Suprapubic skin (tissue), 4 donors: ENCODE data around the gene TANK. TPM values are rescaled to one million over a fixed set of nuclear protein-coding genes. Genes with fewer than 3 reads are reported as not detected.

Source experiments
- DNase-seq, 2 donors: peaks; one replicate each; pipeline ENCODE4 v3.0.0-alpha.2; 2019; ENCODE audit warnings: low spot score in 2 of 2
- H3K27ac ChIP-seq: fragments of 200-600 bp; sonication (generic); one replicate; pipeline ENCODE4 v1.5.1; 2019
- H3K27me3 ChIP-seq: fragments of 200-600 bp; sonication (generic); one replicate; pipeline ENCODE4 v1.5.1; 2019
- H3K36me3 ChIP-seq: fragments of 200-600 bp; sonication (generic); one replicate; pipeline ENCODE4 v1.5.1; 2019
- H3K4me1 ChIP-seq: fragments of 200-600 bp; sonication (generic); one replicate; pipeline ENCODE4 v1.5.1; 2019
- H3K4me3 ChIP-seq: fragments of 200-600 bp; sonication (generic); one replicate; pipeline ENCODE4 v1.5.1; 2019; ENCODE audit warnings: mild to moderate bottlenecking
- H3K9me3 ChIP-seq: fragments of 200-600 bp; sonication (generic); one replicate; pipeline ENCODE4 v1.5.1; 2019
- CTCF ChIP-seq, 2 donors: fragments of 200-600 bp in 1 of 2; fragments of 450-650 bp in 1 of 2; sonication (generic) in 1 of 2; IDR thresholded peaks; one replicate each; pipeline ENCODE4 v1.5.1; 2016 to 2019; ENCODE audit warnings: antibody characterized with exemption in 2 of 2, mild to moderate bottlenecking in 1 of 2, moderate library complexity in 1 of 2
- EP300 ChIP-seq: sonication (generic); formaldehyde crosslinking; IDR thresholded peaks from one replicate; pipeline ENCODE4 v1.6.1; 2017; ENCODE audit warnings: antibody characterized with exemption
- POLR2A ChIP-seq, 2 donors: fragments of 450-650 bp; IDR thresholded peaks; one replicate each; pipeline ENCODE4 v1.6.1; 2017; ENCODE audit warnings: antibody characterized with exemption in 2 of 2, mild to moderate bottlenecking in 2 of 2, moderate library complexity in 2 of 2
- POLR2AphosphoS5 ChIP-seq, 3 donors: sonication (generic); formaldehyde crosslinking; IDR thresholded peaks; one replicate each; pipeline ENCODE4 v1.6.1; 2017; ENCODE audit warnings: antibody characterized with exemption in 3 of 3
- WGBS: methylation state at CpG from one replicate; pipeline ENCODE4 v1.1.5; 2018; 5-methylcytosine and 5-hydroxymethylcytosine counted together
- total RNA-seq, 4 donors: library from RNA; depleted of rRNA; stranded (reverse); fragments of >200 nt; gene quantifications; one replicate each; pipeline ENCODE4 v1.1.0, GENCODE V29; 2016

Gene TANK
- total RNA-seq = 100 to 1,000 TPM in 1 of 4 donors, 10 to 100 TPM in 3; 68.5 to 116 (median 81.7) TPM

DNA sequence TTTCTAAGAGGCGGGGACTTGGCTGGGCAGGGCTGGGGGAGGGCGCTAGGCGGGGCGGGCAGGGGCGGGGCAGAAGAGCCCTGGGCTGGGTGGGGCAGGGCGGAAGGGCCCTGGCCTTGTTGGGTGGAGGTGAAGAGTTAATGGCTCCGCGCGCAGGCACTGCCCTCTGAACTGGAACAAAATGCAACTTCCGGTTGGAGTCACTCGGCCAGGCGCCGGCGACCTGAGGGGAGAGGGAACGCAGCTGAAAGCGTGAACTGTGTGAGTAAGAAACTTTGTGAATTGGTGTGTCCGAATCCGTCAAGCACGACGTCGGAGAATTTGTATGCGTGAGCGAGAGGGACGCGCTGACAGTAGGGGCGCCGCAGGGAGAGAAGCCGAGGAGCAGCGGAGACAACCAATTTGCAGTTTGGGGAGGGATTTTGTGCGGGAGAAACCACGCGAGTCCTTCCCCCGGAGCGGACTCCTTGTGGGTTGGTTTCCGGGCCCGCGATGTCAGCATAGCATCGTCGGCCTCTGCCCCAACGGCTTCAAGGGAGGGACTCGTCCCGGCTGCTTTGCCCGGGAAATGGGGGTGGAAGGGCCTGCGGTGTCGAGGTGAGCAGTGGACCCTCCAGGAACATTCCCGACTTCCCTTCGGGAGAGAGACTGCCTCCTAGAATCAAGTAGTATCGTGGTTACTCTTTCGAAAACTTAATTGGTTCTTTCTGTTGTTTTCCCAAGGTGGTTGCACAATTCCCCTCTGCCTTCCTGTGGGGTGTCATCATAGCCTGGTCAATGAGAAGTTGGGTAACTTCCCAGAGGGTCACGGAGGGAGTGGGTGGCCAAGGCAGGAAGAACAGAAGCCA, at the start of gene TANK:
Gene TANK (plus strand): TSS at position 203 of the 848 bp plus-strand sequence. CDS start 19,235 bp downstream, outside the sequence.
- no peaks in the 10 kb centered on the region for H3K9me3 ChIP-seq
- H3K27me3 ChIP-seq = no peaks in the 10 kb centered on the region
- H3K4me1 ChIP-seq = peaks cover 45% of the 10 kb centered on the region
- DNase-seq = peak; percentile 95 to 96
- WGBS = under 1% methylated on average over 48 of the region's 50 CpGs
- peaks cover 4% of the 10 kb centered on the region for H3K36me3 ChIP-seq
- TF ChIP-seq CTCF (IDR thresholded peaks at IDR 0.05) = no peak
- no peak for TF ChIP-seq EP300
- TF ChIP-seq POLR2A (IDR thresholded peaks at IDR 0.05) = peak; percentile 92 to 98
- peak; percentile 98 to 99 (median 99) for TF ChIP-seq POLR2AphosphoS5 (IDR thresholded peaks at IDR 0.05)
- H3K4me3 ChIP-seq = peak within 1 kb of the TSS; percentile 91
- peak within 1 kb of the TSS; percentile 99 for H3K27ac ChIP-seq

- H3K4me3 ChIP-seq = no peak overlapping the region
- no peaks in the 10 kb centered on the region for H3K36me3 ChIP-seq
- no peaks in the 10 kb centered on the region for H3K27me3 ChIP-seq
- H3K4me1 ChIP-seq = peaks cover 7% of the 10 kb centered on the region
- H3K27ac ChIP-seq = no peak overlapping the region
- TF ChIP-seq POLR2A (IDR thresholded peaks at IDR 0.05) (no peak), EP300 (no peak), CTCF (IDR thresholded peaks at IDR 0.05) (no peak), POLR2AphosphoS5 (IDR thresholded peaks at IDR 0.05) (no peak)
- WGBS = 57% methylated on average over 2 of the region's 2 CpGs
- no peaks in the 10 kb centered on the region for H3K9me3 ChIP-seq
- DNase-seq = no peak
These were observed 48.7 kb upstream of the TANK start for GRCh38 chr2:161111531-161111930.

DNA sequence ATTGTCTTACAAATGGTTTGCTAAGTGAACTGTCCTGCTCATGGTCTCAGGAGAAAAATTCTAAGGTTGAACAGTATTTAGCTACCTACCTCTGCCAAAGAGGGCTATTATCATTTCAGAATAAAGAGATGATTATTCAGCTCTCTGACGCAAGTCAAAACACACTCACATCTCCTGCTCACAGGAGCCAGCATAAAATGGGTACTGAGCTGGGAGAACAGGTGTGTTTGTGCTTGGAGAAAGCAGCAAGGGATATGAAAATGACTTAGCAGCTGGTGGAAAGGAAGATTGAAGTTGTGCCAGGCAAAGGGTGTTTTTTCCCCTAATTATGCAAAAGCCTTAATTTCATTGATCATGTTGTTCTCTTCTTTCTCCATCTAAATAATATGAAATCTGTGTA, 47.3 kb upstream of the TANK start:
- Histone ChIP-seq H3K36me3 (no peaks in the 10 kb centered on the region), H3K27ac (no peak overlapping the region), H3K9me3 (no peaks in the 10 kb centered on the region), H3K27me3 (no peaks in the 10 kb centered on the region), H3K4me1 (peaks cover 7% of the 10 kb centered on the region), H3K4me3 (no peak overlapping the region)
- TF ChIP-seq POLR2AphosphoS5 (IDR thresholded peaks at IDR 0.05) (no peak), POLR2A (IDR thresholded peaks at IDR 0.05) (no peak), CTCF (IDR thresholded peaks at IDR 0.05) (no peak), EP300 (no peak)
- DNase-seq = no peak
- 61% methylated on average over 1 of the region's 1 CpG for WGBS

- H3K36me3 ChIP-seq = no peaks in the 10 kb centered on the region
- TF ChIP-seq EP300 (no peak), POLR2A (IDR thresholded peaks at IDR 0.05) (no peak), CTCF (IDR thresholded peaks at IDR 0.05) (no peak), POLR2AphosphoS5 (IDR thresholded peaks at IDR 0.05) (no peak)
These were observed 46.3 kb upstream of the TANK start for GRCh38 chr2:161113693-161114575.

More at GRCh38 chr2:161113693-161114575, 46.3 kb upstream of the TANK start:
- H3K4me3 ChIP-seq = no peak overlapping the region
- H3K4me1 ChIP-seq = peaks cover 7% of the 10 kb centered on the region
- no peaks in the 10 kb centered on the region for H3K9me3 ChIP-seq
- no peak for DNase-seq
- WGBS = 95% methylated on average over 5 of the region's 5 CpGs
- H3K27ac ChIP-seq = no peak overlapping the region
- no peaks in the 10 kb centered on the region for H3K27me3 ChIP-seq
